SK-N-DZ (cell line): Measurements from ENCODE around the gene SIGLEC15.
"Not testable (repeated sequence)": the region's sequence is repeated elsewhere in the genome, so short reads cannot be mapped to it uniquely, and the experiment has no call there.

Experiments used
- DNase-seq: peaks from one replicate; pipeline ENCODE4 v3.0.0-alpha.2; 2015; ENCODE audit warnings: low spot score

Gene SIGLEC15

GRCh38 chr18:45843019-45843418 lies 17.5 kb downstream of the SIGLEC15 start:
- DNase-seq, result no peak

- no peak for DNase-seq
Measured at GRCh38 chr18:45844938-45845337, 19.5 kb downstream of the SIGLEC15 start.

GRCh38 chr18:45845410-45845809 lies 19.9 kb downstream of the SIGLEC15 start:
- DNase-seq, result no peak

- no peak for DNase-seq
Measured at GRCh38 chr18:45847119-45847518, 21.6 kb downstream of the SIGLEC15 start.

GRCh38 chr18:45848643-45849042 lies 23.2 kb downstream of the SIGLEC15 start:
- DNase-seq, result not testable (repeated sequence)

GRCh38 chr18:45849529-45849928 lies 24.1 kb downstream of the SIGLEC15 start:
- no peak for DNase-seq

- DNase-seq, result no peak
Measured at GRCh38 chr18:45850021-45850420, 24.5 kb downstream of the SIGLEC15 start.

- no peak for DNase-seq
Measured at GRCh38 chr18:45851161-45851925, 25.9 kb downstream of the SIGLEC15 start.

- DNase-seq, result no peak
Measured at GRCh38 chr18:45852631-45853030, 27.2 kb downstream of the SIGLEC15 start.

GRCh38 chr18:45854036-45854586 lies 28.6 kb downstream of the SIGLEC15 start:
- DNase-seq, result no peak

GRCh38 chr18:45856531-45856930 lies 31.1 kb downstream of the SIGLEC15 start:
- DNase-seq, result no peak

- no peak for DNase-seq
Measured at GRCh38 chr18:45859334-45859733, 33.9 kb downstream of the SIGLEC15 start.

GRCh38 chr18:45860492-45860891 lies 35.0 kb downstream of the SIGLEC15 start:
- DNase-seq, result no peak

- DNase-seq, result no peak
Measured at GRCh38 chr18:45860971-45861370, 35.5 kb downstream of the SIGLEC15 start.

- DNase-seq, result no peak
Measured at GRCh38 chr18:45861926-45862325, 36.5 kb downstream of the SIGLEC15 start.

GRCh38 chr18:45863469-45863868 lies 38.0 kb downstream of the SIGLEC15 start:
- DNase-seq, result no peak

GRCh38 chr18:45864081-45864480 lies 38.6 kb downstream of the SIGLEC15 start:
- DNase-seq, result no peak

GRCh38 chr18:45865466-45865865 lies 40.0 kb downstream of the SIGLEC15 start:
- no peak for DNase-seq

- peak; percentile 19 for DNase-seq
Measured at GRCh38 chr18:45870419-45870818, 44.9 kb downstream of the SIGLEC15 start.

- DNase-seq, result no peak
Measured at GRCh38 chr18:45871431-45872084, 46.1 kb downstream of the SIGLEC15 start.

GRCh38 chr18:45874491-45875184 lies 49.2 kb downstream of the SIGLEC15 start:
- peak; percentile 24 for DNase-seq

GRCh38 chr18:45876161-45876560 lies 50.7 kb downstream of the SIGLEC15 start:
- no peak for DNase-seq
